ENCODE measurements around the gene ZNF197.
A peak's percentile ranks its signal among the peaks of the same experiment; 100 is the strongest.
"Not testable (repeated sequence)": the region's sequence is repeated elsewhere in the genome, so short reads cannot be mapped to it uniquely, and the experiment has no call there.

Gene ZNF197

GRCh38 chr3:44661189-44661588, 36.4 kb downstream of the ZNF197 start:
- DNase-seq = no peak

GRCh38 chr3:44665173-44665572, 40.3 kb downstream of the ZNF197 start:
- no peak for DNase-seq

- DNase-seq = no peak
Observed at GRCh38 chr3:44666346-44666745, 41.5 kb downstream of the ZNF197 start.

GRCh38 chr3:44669760-44670159, 44.9 kb downstream of the ZNF197 start:
- no peak for DNase-seq

- DNase-seq = not testable (repeated sequence)
Observed at GRCh38 chr3:44673466-44673865, 48.6 kb downstream of the ZNF197 start.

- no peak for DNase-seq
Observed at GRCh38 chr3:44674211-44674610, 49.4 kb downstream of the ZNF197 start.

GRCh38 chr3:44678480-44679116, 53.8 kb downstream of the ZNF197 start:
- no peak for DNase-seq

- DNase-seq = no peak
Observed at GRCh38 chr3:44680921-44681455, 56.2 kb downstream of the ZNF197 start.

- no peak for DNase-seq
Observed at GRCh38 chr3:44682182-44682896, 57.5 kb downstream of the ZNF197 start.

- DNase-seq = peak in 54 of 58 donors; percentile 8 to 79 (median 43)
Observed at GRCh38 chr3:44685128-44685800, 60.4 kb downstream of the ZNF197 start.

GRCh38 chr3:44687898-44688297, 63.1 kb downstream of the ZNF197 start:
- DNase-seq = no peak

Data from anterior cingulate cortex (tissue), 58 donors.